Testis (tissue), 3 donors: ENCODE measurements around the gene PLIN5. TPM values are rescaled to one million over a fixed set of nuclear protein-coding genes. Genes with fewer than 3 reads are reported as not detected.

ENCODE experiments used
- DNase-seq: peaks from one replicate; pipeline ENCODE4 v3.0.0-alpha.2; 2019
- H3K27ac ChIP-seq, 2 donors: fragments of 200-600 bp; sonication (generic); one replicate each; pipeline ENCODE4 v1.5.1; 2019
- H3K27me3 ChIP-seq: fragments of 200-600 bp; sonication (generic); one replicate; pipeline ENCODE4 v1.5.1; 2019
- H3K36me3 ChIP-seq: fragments of 200-600 bp; sonication (generic); one replicate; pipeline ENCODE4 v1.5.1; 2017; ENCODE audit warnings: low read depth; ENCODE audit errors: missing control alignments
- H3K4me1 ChIP-seq: fragments of 200-600 bp; sonication (generic); one replicate; pipeline ENCODE4 v1.5.1; 2019
- H3K4me3 ChIP-seq, 2 donors: fragments of 200-600 bp; sonication (generic); one replicate each; pipeline ENCODE4 v1.5.1; 2017 to 2019
- H3K9me3 ChIP-seq: fragments of 200-600 bp; sonication (generic); one replicate; pipeline ENCODE4 v1.5.1; 2017
- POLR2A ChIP-seq: fragments of 450-650 bp; IDR thresholded peaks from one replicate; pipeline ENCODE4 v1.6.1; 2017; ENCODE audit warnings: antibody characterized with exemption, mild to moderate bottlenecking, moderate library complexity
- WGBS, 2 donors: methylation state at CpG; one replicate each; pipeline ENCODE4 v1.1.5; 2018; 5-methylcytosine and 5-hydroxymethylcytosine counted together
- intact Hi-C: fragments of 100-400 bp; cut with DNase I; formaldehyde crosslinking; loops from one replicate; pipeline ENCODE4 v1.15.1; 2023; ENCODE audit warnings: low total_unique reads
- polyA plus RNA-seq: library from polyadenylated mRNA; stranded (reverse); fragments of 350-450 nt; fragmentation: Illumina TruSeq; extraction: RNeasy Lipid Tissue Mini Kit (QIAGEN cat#74804); gene quantifications from one replicate; pipeline ENCODE4 v1.2.3, GENCODE V29; 2014; ENCODE audit warnings: low read depth, low replicate concordance; ENCODE audit not compliant: insufficient read depth
- total RNA-seq, 2 donors: library from RNA; depleted of rRNA; stranded (reverse); fragments of >200 nt; gene quantifications; one replicate each; pipeline ENCODE4 v1.2.3, GENCODE V29; 2016
- TF ChIP-seq, protein P1 (sequence below), 3 experiments: fragments of 450-650 bp in 2 of 3; fragments of 200-600 bp in 1 of 3; sonication (generic) in 1 of 3; IDR thresholded peaks; one replicate each; pipeline ENCODE4 v1.5.1; 2016 to 2019; ENCODE audit warnings: antibody characterized with exemption in 3 of 3, mild to moderate bottlenecking in 2 of 3, moderate library complexity in 1 of 3

PLIN5 gene
- total and polyA plus RNA-seq, 3 donors from 2014 or later, result 3.8 to 8.5 (median 7.4) TPM

DNA sequence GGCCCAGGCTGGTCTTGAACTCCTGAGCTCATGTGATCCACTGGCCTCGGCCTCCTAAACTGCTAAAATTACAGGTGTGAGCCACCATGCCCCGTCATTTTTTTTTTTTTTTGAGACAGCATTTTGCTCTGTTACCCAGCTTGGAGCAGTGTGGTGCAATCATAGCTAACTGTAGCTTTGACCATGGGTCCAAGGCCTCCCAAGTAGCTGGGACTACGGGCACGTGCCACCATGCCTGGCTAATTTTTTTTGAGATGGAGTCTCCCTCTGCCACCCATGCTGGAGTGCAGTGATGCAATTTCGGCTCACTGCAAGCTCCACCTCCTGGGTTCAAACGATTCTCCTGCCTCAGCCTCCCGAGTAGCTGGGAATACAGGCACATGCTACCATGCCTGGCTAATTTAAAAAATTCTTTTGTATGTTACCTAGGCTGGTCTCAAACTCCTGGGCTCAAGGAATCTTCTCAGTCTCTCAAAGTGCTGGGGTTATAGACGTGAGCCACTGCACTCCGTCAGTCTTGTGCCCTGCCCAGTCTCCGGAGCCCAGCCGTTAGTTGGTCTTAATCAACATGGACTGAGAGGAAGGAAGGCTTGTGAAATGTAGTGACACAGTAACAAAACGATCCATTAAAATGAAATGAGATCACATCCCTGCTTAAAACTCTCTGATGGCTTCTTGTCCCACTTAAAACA, 6.2 kb upstream of the PLIN5 start:
- H3K36me3 ChIP-seq, result no peaks in the 10 kb centered on the region
- DNase-seq, result no peak
- no peak overlapping the region for H3K4me3 ChIP-seq
- no peaks in the 10 kb centered on the region for H3K4me1 ChIP-seq
- no peak for TF ChIP-seq POLR2A
- no peak overlapping the region for H3K27ac ChIP-seq
- intact Hi-C loops, result no loop called here
- no peaks in the 10 kb centered on the region for H3K27me3 ChIP-seq
- no peaks in the 10 kb centered on the region for H3K9me3 ChIP-seq
- 84 to 85% methylated on average over 12 of the region's 12 CpGs for WGBS, 2 donors

DNA sequence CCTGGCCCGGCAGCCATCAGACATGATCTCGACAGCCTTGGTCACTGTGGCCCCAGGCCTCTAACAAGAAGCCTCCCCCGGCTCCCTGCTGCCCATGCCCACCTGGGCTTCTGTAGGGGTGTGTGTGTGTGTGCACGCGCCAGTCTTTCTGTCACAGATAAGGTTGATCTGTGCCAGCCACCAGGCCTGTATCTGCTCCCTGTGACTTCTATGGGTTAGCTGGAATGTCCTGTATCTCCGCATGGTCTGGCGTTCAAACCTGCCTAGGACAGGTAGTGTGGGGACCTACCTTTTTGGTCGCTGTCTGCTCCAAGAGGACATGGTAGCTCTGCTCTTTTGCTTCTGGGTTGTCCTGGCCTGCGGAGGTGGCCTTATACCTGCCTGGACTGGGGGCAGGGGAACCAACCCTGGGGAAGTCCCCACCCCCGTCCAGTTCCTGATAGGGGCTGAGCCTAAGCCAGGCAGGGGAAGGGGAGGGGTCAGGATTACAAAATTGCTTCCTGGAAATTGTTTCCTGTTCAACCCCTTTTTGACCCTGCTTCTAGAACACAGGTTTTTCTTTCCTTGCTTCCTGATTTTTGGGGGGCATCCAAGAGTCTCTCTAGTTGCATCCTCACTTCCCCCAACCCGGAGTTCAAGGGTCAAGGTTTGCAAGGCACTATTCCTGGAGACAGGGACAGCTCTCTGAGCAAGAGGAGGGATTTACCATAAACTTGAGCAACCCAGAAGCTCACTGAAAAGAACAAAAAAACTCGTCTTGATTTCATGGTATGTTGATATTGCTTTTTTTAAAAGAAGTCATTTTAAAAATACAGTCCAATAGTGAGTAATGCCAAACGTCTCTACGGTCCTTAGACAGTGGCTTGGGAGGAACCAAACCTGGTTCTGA, 4.9 kb upstream of the PLIN5 start, which contains the start of gene LRG1:
Gene LRG1, minus strand, starts transcription at position 344 of the 889 bp plus-strand sequence. Its CDS starts 23 bp downstream, at position 321.
- Histone ChIP-seq H3K27ac (no peak within 1 kb of the TSS), H3K4me1 (peaks cover 3% of the 10 kb centered on the region), H3K36me3 (no peaks in the 10 kb centered on the region), H3K9me3 (no peaks in the 10 kb centered on the region), H3K4me3 (no peak within 1 kb of the TSS), H3K27me3 (no peaks in the 10 kb centered on the region)
- 60 to 64% methylated on average over 14 of the region's 14 CpGs for WGBS, 2 donors
- no peak for DNase-seq
- intact Hi-C loops, result no loop called here
- TF ChIP-seq, protein P1, sequence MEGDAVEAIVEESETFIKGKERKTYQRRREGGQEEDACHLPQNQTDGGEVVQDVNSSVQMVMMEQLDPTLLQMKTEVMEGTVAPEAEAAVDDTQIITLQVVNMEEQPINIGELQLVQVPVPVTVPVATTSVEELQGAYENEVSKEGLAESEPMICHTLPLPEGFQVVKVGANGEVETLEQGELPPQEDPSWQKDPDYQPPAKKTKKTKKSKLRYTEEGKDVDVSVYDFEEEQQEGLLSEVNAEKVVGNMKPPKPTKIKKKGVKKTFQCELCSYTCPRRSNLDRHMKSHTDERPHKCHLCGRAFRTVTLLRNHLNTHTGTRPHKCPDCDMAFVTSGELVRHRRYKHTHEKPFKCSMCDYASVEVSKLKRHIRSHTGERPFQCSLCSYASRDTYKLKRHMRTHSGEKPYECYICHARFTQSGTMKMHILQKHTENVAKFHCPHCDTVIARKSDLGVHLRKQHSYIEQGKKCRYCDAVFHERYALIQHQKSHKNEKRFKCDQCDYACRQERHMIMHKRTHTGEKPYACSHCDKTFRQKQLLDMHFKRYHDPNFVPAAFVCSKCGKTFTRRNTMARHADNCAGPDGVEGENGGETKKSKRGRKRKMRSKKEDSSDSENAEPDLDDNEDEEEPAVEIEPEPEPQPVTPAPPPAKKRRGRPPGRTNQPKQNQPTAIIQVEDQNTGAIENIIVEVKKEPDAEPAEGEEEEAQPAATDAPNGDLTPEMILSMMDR (IDR thresholded peaks at IDR 0.05), result no peak
- TF ChIP-seq POLR2A, result no peak

DNA sequence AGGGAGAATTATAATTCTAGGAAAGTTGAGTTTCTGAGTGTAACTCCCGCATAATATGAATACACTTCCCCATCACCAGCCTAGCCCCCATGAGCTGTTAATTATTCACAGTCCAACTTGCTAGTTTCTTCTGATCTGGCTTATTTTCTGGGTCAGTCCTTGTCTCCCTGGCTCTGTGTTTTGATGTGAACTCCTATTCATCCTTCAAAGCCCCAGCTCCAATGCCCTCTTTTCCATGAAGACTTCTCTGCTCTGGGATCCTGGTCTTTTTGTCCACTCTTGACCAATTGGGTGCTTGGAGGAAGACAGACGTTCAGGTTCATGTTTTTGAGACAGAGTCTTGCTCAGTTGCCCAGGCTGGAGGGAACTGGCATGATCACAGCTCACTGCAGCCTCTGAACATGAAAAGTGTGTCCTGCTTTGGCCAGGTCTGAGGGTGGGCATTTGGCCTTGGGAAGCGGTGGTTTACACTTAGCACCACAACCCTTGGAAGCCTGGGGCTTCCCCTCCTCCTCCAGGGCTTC, 4.2 kb upstream of the PLIN5 start:
- Histone ChIP-seq H3K27me3 (no peaks in the 10 kb centered on the region), H3K4me3 (no peak overlapping the region), H3K9me3 (no peaks in the 10 kb centered on the region), H3K27ac (no peak overlapping the region), H3K4me1 (peaks cover 3% of the 10 kb centered on the region), H3K36me3 (no peaks in the 10 kb centered on the region)
- TF ChIP-seq POLR2A, result no peak
- TF ChIP-seq, protein P1 (IDR thresholded peaks at IDR 0.05), result no peak
- WGBS, 2 donors, result 82 to 89% methylated on average over 2 to 3 of the region's 3 CpGs
- intact Hi-C loops, result no loop called here
- DNase-seq, result no peak

DNA sequence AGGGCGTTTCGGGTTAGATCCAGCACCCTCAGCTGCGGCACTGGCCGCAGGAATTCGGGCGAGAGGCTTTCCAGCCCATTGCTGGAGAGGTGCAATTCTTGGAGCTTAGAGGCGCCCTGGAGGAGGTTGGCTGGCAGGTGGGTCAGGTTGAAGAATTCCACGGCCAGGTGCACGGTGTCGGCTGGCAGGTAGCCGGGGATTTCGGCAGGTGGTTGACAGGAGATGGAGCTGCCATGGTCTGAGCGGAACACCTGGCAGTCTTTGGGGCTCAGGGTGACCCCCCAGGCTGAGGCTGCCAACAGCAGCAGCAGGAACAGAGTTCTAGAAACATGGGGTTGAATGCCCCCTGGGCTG, 3.6 kb upstream of the PLIN5 start:
- TF ChIP-seq, protein P1 (IDR thresholded peaks at IDR 0.05), result no peak
- no peak for TF ChIP-seq POLR2A
- DNase-seq, result no peak
- Histone ChIP-seq H3K4me3 (no peak overlapping the region), H3K27me3 (no peaks in the 10 kb centered on the region), H3K4me1 (peaks cover 3% of the 10 kb centered on the region), H3K9me3 (no peaks in the 10 kb centered on the region), H3K36me3 (no peaks in the 10 kb centered on the region), H3K27ac (no peak overlapping the region)
- intact Hi-C loops, result no loop called here
- 88 to 95% methylated on average over 10 to 11 of the region's 13 CpGs for WGBS, 2 donors

DNA sequence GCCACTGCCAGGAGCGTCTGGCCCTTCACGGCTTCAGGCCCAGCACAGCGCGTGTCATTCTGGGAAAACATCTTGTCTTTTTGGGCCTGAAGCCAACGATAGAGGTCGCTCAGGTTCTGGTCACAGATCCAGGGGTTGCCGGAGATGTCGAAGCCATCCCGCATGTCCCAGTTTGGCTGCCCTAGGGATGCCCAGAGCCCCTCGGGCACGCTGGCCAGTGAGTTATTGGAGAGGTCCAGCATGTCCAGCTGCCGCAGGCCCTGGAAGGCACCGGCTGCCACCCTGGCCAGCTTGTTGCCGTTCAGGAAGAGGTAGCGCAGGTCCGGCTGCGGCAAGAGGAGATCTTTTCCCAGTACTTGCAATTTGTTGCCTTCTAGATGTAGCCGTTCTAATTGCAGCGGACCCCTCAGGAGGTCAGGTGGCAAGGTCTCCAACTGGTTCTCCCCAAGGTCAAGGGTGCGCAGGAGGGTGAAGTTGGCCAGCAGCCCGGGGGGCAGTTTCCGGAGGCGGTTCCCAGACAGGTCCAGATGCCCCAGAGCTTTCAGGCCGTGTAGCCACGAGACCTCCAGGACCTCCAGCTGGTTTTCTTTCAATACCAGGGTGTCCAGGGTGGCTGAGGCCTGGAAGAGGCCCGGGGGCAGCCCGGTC, 3.1 kb upstream of the PLIN5 start:
- DNase-seq, result peak; percentile 38
- no peaks in the 10 kb centered on the region for H3K36me3 ChIP-seq
- no peak overlapping the region for H3K27ac ChIP-seq
- peaks cover 3% of the 10 kb centered on the region for H3K4me1 ChIP-seq
- H3K27me3 ChIP-seq, result no peaks in the 10 kb centered on the region
- intact Hi-C loops, result no loop called here
- TF ChIP-seq, protein P1 (IDR thresholded peaks at IDR 0.05), result no peak
- TF ChIP-seq POLR2A, result no peak
- H3K4me3 ChIP-seq, result no peak overlapping the region
- WGBS, 2 donors, result 55 to 58% methylated on average over 18 to 23 of the region's 27 CpGs
- no peaks in the 10 kb centered on the region for H3K9me3 ChIP-seq
